HG03521 (cell line): ENCODE results near the gene DEDD2.

ENCODE experiments used
- ATAC-seq: cut with Tn5 transposase; IDR thresholded peaks from one replicate; pipeline ENCODE4 v1.9.1; 2021; ENCODE audit warnings: mild to moderate bottlenecking, moderate library complexity; ENCODE audit not compliant: unreplicated experiment

Gene DEDD2

DNA sequence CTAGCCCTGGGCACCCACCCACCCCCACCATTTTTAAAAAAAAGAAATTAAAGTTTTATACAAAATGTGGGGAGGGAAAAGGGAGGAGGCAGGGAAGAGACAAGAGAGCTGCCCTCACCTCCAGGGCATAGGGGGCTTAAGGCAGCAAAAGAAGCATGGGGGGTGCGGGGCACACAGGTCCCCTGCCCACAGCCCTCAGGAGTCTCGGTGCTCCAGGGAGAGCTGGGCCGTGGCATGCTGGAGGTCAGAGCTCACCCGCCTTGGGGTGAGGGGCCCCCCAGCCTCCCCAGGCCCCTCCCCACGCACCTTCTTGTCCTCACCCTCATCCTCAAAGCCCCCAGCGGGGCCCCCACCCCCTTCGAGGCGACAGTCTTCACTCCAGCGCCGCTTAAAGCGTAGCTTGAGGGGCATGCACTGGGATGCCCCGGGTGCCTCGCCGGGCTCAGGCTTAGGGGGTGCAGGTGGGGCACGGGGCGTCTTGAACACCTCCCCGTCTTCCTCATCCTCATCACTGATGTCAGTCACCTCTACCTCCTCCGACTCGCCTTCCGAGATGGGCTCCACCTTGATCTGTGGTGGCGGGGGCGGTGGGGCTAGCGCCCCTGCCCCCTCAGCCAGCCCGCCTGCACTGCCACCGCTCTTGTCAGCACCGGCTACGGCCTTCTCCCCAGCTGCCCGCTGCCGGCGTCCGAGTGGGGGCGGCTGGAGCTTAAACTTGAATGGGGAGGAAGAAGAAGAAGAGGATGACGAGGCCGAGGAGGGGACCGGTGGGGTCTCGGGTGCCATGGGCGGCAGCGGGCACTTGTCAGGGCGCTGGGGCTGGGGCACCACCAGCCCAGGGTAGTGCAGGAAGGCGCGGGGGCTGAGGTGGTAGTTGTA, 31.0 kb upstream of the DEDD2 start:
- no peak for ATAC-seq

DNA sequence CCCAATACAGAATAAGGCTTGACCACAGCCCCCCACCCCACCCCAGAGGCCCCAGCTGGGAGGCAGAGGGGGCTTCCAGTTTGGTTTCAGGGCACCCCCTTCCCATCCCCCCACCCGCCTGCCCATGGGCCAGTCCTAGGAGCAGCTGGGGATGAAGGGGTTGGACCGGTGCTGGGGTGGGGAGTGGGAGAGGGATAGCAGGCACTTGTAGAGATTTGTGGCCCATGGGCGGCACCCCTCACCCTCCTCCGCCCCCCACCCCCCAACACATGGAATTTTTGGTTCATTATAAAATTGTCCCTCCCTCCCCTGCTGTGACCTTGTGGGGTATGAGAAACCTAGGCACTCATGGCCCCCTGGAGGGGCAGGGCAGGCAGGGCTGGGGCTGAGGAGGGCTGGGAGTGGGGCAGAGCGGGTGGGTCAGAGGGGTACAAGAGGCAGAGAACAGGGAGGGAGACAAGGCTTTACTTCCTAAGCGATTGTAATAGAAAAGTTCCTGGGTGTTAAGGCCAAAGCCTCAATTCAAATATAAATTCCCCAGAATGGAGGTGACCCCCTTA, 30.2 kb upstream of the DEDD2 start:
- ATAC-seq: no peak

GRCh38 chr19:42246922-42247639, 29.6 kb upstream of the DEDD2 start:
- no peak for ATAC-seq

GRCh38 chr19:42246143-42246921, 28.9 kb upstream of the DEDD2 start:
- ATAC-seq: no peak

GRCh38 chr19:42245231-42245630, 27.8 kb upstream of the DEDD2 start:
- ATAC-seq: no peak

- no peak for ATAC-seq
Measured at GRCh38 chr19:42244347-42245220, 27.1 kb upstream of the DEDD2 start.

GRCh38 chr19:42242512-42243409, 25.3 kb upstream of the DEDD2 start, which contains the start of gene GSK3A:
GSK3A (minus strand) TSS chr19:42242602; CDS start chr19:42242465, 137 bp downstream.
- ATAC-seq: peak; percentile 58

DNA sequence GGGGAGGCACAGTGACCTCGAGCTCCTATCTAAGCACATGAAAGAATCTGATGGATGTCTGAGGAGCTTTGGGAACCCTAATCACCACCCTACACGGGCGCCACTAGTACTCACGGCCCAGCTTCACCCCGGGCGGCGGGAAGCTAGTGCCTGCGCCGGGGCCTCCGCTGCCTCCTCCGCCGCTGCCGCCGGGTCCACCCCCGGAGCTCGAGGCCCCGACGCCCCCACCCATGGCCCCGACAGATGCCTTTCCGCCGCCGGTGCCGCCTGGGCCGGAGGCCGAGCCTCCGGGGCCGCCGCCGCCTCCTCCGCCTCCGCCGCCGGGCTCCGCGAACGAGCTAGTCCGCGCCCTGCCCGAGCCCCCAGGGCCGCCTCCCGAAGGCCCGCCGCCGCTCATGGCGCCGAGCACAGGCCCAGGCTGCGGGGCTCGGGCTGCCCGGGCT, 24.6 kb upstream of the DEDD2 start:
- ATAC-seq: peak; percentile 4

GRCh38 chr19:42241279-42241678, 23.8 kb upstream of the DEDD2 start:
- no peak for ATAC-seq

- no peak for ATAC-seq
Measured at GRCh38 chr19:42239544-42240220, 22.2 kb upstream of the DEDD2 start.

- no peak for ATAC-seq
Measured at GRCh38 chr19:42235181-42235580, 17.7 kb upstream of the DEDD2 start.

DNA sequence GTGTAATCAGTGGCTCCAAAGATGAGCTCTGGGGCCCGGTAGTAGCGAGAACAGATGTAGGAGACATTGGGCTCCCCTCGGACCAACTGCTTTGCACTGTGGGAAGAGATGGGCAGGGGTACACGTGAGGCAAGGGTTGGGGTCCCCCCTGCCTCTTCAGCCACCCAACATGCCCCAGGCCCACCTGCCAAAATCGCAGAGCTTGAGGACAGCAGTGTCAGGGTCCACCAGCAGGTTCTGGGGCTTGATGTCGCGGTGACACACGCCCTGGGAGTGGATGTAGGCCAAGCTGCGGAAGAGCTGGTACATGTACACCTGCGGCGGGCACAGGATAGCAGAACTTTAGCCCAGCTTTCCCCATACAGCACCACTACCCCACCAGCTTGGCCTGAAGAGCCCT, 16.9 kb upstream of the DEDD2 start:
- no peak for ATAC-seq

- ATAC-seq: no peak
Measured at GRCh38 chr19:42233678-42234292, 16.3 kb upstream of the DEDD2 start.

- ATAC-seq: no peak
Measured at GRCh38 chr19:42233106-42233505, 15.6 kb upstream of the DEDD2 start.

DNA sequence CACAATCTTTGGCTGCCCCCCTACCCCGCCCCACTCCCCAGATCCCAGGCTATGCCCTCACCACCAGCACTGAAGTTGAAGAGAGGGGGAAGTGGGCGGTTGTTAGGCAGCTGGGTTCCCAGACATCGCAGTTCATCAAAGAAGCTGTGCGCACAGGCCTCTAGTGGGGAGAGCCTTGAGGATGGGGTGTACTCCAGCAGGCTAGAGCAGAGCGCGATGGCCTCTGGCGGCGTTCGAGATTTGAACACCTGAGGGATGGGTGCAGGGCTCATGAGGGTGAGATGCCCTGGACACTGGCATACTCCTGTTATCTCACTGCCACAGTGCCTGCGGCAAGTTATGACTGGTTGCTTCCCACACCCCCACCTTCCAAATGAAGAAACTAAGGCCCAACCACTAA, 15.0 kb upstream of the DEDD2 start:
- ATAC-seq: no peak

- no peak for ATAC-seq
Measured at GRCh38 chr19:42230571-42230970, 13.1 kb upstream of the DEDD2 start.

DNA sequence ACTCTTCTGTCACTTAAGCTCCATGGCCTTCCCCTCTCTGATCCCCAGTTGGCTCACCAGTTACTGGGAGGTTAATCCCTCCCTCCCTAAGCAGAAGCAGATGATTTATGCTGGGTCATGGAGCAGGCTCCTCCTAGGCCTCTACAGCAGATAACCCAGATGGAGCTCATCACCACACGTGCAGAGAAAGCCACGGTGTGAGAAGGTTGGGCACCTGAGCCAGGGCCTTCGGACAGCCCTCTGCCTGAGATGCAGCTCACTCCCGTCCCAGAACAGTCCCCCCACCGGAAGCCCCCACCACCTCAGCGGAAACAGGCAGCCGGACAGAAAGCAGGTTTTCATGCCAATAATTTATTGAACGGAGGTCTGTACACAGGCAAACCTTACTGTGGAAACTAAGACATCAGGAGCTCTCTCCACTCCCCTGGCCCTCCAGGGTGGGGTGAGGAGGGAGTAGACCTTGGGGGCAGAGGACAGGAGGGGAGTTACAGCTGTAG, 12.4 kb upstream of the DEDD2 start:
- no peak for ATAC-seq
